Measurements from ENCODE around the gene LMX1B. TPM values are rescaled to one million over a fixed set of nuclear protein-coding genes. Genes with fewer than 3 reads are reported as not detected.

The LMX1B gene
- total RNA-seq, 1 donor from 2014 or later: 0.26 TPM

- peaks cover 22% of the 10 kb centered on the region for H3K4me1 Mint-ChIP-seq (ENCODE audit: unreplicated experiment)
- no peak for TF ChIP-seq CTCF (IDR thresholded peaks at IDR 0.05; ENCODE audit: unreplicated experiment)
Observed at GRCh38 chr9:126612813-126613641, 701 bp upstream of the LMX1B start.

GRCh38 chr9:126614088-126614454, 343 bp downstream of the LMX1B start:
- peaks cover 4% of the 10 kb centered on the region for H3K36me3 Mint-ChIP-seq (ENCODE audit: low read depth, unreplicated experiment)
- H3K27ac Mint-ChIP-seq (ENCODE audit: unreplicated experiment): no peak overlapping the region
- H3K27me3 Mint-ChIP-seq (ENCODE audit: unreplicated experiment): peaks cover 56% of the 10 kb centered on the region
- H3K4me3 Mint-ChIP-seq (ENCODE audit: unreplicated experiment): no peak overlapping the region
- H3K4me1 Mint-ChIP-seq (ENCODE audit: unreplicated experiment): peaks cover 24% of the 10 kb centered on the region
- H3K9me3 Mint-ChIP-seq (ENCODE audit: unreplicated experiment): no peaks in the 10 kb centered on the region
- no peak for TF ChIP-seq CTCF (IDR thresholded peaks at IDR 0.05; ENCODE audit: unreplicated experiment)
- DNase-seq (ENCODE audit: low spot score): no peak

More at GRCh38 chr9:126612813-126613641, 701 bp upstream of the LMX1B start:
- no peak overlapping the region for H3K4me3 Mint-ChIP-seq (ENCODE audit: unreplicated experiment)
- DNase-seq (ENCODE audit: low spot score): no peak
- H3K27ac Mint-ChIP-seq (ENCODE audit: unreplicated experiment): no peak overlapping the region
- H3K36me3 Mint-ChIP-seq (ENCODE audit: low read depth, unreplicated experiment): peaks cover 4% of the 10 kb centered on the region
- H3K27me3 Mint-ChIP-seq (ENCODE audit: unreplicated experiment): peaks cover 50% of the 10 kb centered on the region
- no peaks in the 10 kb centered on the region for H3K9me3 Mint-ChIP-seq (ENCODE audit: unreplicated experiment)

- Mint-ChIP-seq H3K4me3 (ENCODE audit: unreplicated experiment) (peak overlapping the region; percentile 56), H3K36me3 (ENCODE audit: low read depth, unreplicated experiment) (peaks cover 4% of the 10 kb centered on the region), H3K4me1 (ENCODE audit: unreplicated experiment) (peaks cover 24% of the 10 kb centered on the region)
Observed at GRCh38 chr9:126614455-126615244, 922 bp downstream of the LMX1B start.

GRCh38 chr9:126615245-126615790, 1.6 kb downstream of the LMX1B start:
- no peak overlapping the region for H3K4me3 Mint-ChIP-seq (ENCODE audit: unreplicated experiment)
- no peak overlapping the region for H3K27ac Mint-ChIP-seq (ENCODE audit: unreplicated experiment)
- no peak for TF ChIP-seq CTCF (IDR thresholded peaks at IDR 0.05; ENCODE audit: unreplicated experiment)
- H3K4me1 Mint-ChIP-seq (ENCODE audit: unreplicated experiment): peaks cover 24% of the 10 kb centered on the region
- no peaks in the 10 kb centered on the region for H3K9me3 Mint-ChIP-seq (ENCODE audit: unreplicated experiment)
- peaks cover 4% of the 10 kb centered on the region for H3K36me3 Mint-ChIP-seq (ENCODE audit: low read depth, unreplicated experiment)
- peak; percentile 51 for DNase-seq (ENCODE audit: low spot score)
- peaks cover 52% of the 10 kb centered on the region for H3K27me3 Mint-ChIP-seq (ENCODE audit: unreplicated experiment)

More at GRCh38 chr9:126614455-126615244, 922 bp downstream of the LMX1B start:
- Mint-ChIP-seq H3K27ac (ENCODE audit: unreplicated experiment) (no peak overlapping the region), H3K27me3 (ENCODE audit: unreplicated experiment) (peaks cover 51% of the 10 kb centered on the region), H3K9me3 (ENCODE audit: unreplicated experiment) (no peaks in the 10 kb centered on the region)
- no peak for TF ChIP-seq CTCF (IDR thresholded peaks at IDR 0.05; ENCODE audit: unreplicated experiment)
- DNase-seq (ENCODE audit: low spot score): no peak

Measured in endothelial cell (in vitro differentiated cells).